Measurements from ENCODE around the gene SPSB2.
A peak's percentile ranks its signal among the peaks of the same experiment; 100 is the strongest.
"Not testable (repeated sequence)": the region's sequence is repeated elsewhere in the genome, so short reads cannot be mapped to it uniquely, and the experiment has no call there.

The SPSB2 gene

GRCh38 chr12:6866163-6866919, 6.8 kb downstream of the SPSB2 start:
- H3K4me1 ChIP-seq (ENCODE audit: control insufficient read depth, low read length): peaks cover 32% of the 10 kb centered on the region
- H4K20me1 ChIP-seq (ENCODE audit: control insufficient read depth, insufficient read depth, low read depth, low read length): peaks cover 20% of the 10 kb centered on the region
- H3F3A ChIP-seq (ENCODE audit: control insufficient read depth, insufficient read depth): peaks cover 23% of the 10 kb centered on the region
- no peaks in the 10 kb centered on the region for H3K9me3 ChIP-seq (ENCODE audit: control insufficient read depth, insufficient read depth, low read length)
- TF ChIP-seq CTCF (IDR thresholded peaks at IDR 0.05; ENCODE audit: low read depth, low read length, poor library complexity, severe bottlenecking) (no peak), EZH2phosphoT487 (IDR thresholded peaks at IDR 0.05; ENCODE audit: borderline replicate concordance, low read length) (no peak)
- H3K36me3 ChIP-seq (ENCODE audit: control insufficient read depth, low read length): peaks cover 90% of the 10 kb centered on the region
- H3K4me2 ChIP-seq (ENCODE audit: low read length): peak overlapping the region; percentile 88
- H3K79me2 ChIP-seq (ENCODE audit: control insufficient read depth, low read length): peaks cover 34% of the 10 kb centered on the region
- H3K27me3 ChIP-seq (ENCODE audit: control insufficient read depth, low read length): no peaks in the 10 kb centered on the region; the same call in 1 of the 2 replicates
- peak overlapping the region; percentile 99 for H3K4me3 ChIP-seq (ENCODE audit: low read length)
- no peak overlapping the region for H3K27ac ChIP-seq (ENCODE audit: low read depth, low read length)
- H3K9me2 ChIP-seq (replicated peaks; ENCODE audit: control insufficient read depth, low read length): no peaks in the 10 kb centered on the region

- not testable (repeated sequence) for H3K27ac ChIP-seq (ENCODE audit: low read depth, low read length); H3K27me3 ChIP-seq (ENCODE audit: control insufficient read depth, low read length); H3K9me2 ChIP-seq (replicated peaks; ENCODE audit: control insufficient read depth, low read length); H3K9me3 ChIP-seq (ENCODE audit: control insufficient read depth, insufficient read depth, low read length); H3K4me2 ChIP-seq (ENCODE audit: low read length); H3K4me3 ChIP-seq (ENCODE audit: low read length)
- H3K79me2 ChIP-seq (ENCODE audit: control insufficient read depth, low read length): peaks cover 34% of the 10 kb centered on the region
- peaks cover 15% of the 10 kb centered on the region for H3F3A ChIP-seq (ENCODE audit: control insufficient read depth, insufficient read depth)
- peaks cover 90% of the 10 kb centered on the region for H3K36me3 ChIP-seq (ENCODE audit: control insufficient read depth, low read length)
- H4K20me1 ChIP-seq (ENCODE audit: control insufficient read depth, insufficient read depth, low read depth, low read length): peaks cover 20% of the 10 kb centered on the region
- peaks cover 27% of the 10 kb centered on the region for H3K4me1 ChIP-seq (ENCODE audit: control insufficient read depth, low read length)
Measured at GRCh38 chr12:6865307-6865706, 7.8 kb downstream of the SPSB2 start.

GRCh38 chr12:6863586-6864321, 9.3 kb downstream of the SPSB2 start:
- Histone ChIP-seq H3K4me2 (ENCODE audit: low read length) (no peak overlapping the region), H3K4me3 (ENCODE audit: low read length) (no peak overlapping the region), H4K20me1 (ENCODE audit: control insufficient read depth, insufficient read depth, low read depth, low read length) (peaks cover 7% of the 10 kb centered on the region), H3K36me3 (ENCODE audit: control insufficient read depth, low read length) (peaks cover 87% of the 10 kb centered on the region), H3K4me1 (ENCODE audit: control insufficient read depth, low read length) (peaks cover 11% of the 10 kb centered on the region), H3K27me3 (ENCODE audit: control insufficient read depth, low read length) (no peaks in the 10 kb centered on the region; the same call in 1 of the 2 replicates), H3K9me3 (ENCODE audit: control insufficient read depth, insufficient read depth, low read length) (no peaks in the 10 kb centered on the region), H3F3A (ENCODE audit: control insufficient read depth, insufficient read depth) (peaks cover 4% of the 10 kb centered on the region), H3K79me2 (ENCODE audit: control insufficient read depth, low read length) (peaks cover 20% of the 10 kb centered on the region), H3K27ac (ENCODE audit: low read depth, low read length) (no peak overlapping the region), H3K9me2 (replicated peaks; ENCODE audit: control insufficient read depth, low read length) (no peaks in the 10 kb centered on the region)
- TF ChIP-seq CTCF (IDR thresholded peaks at IDR 0.05; ENCODE audit: low read depth, low read length, poor library complexity, severe bottlenecking) (no peak), EZH2phosphoT487 (IDR thresholded peaks at IDR 0.05; ENCODE audit: borderline replicate concordance, low read length) (no peak)

GRCh38 chr12:6863033-6863432, 10.1 kb downstream of the SPSB2 start:
- peaks cover 9% of the 10 kb centered on the region for H3K4me1 ChIP-seq (ENCODE audit: control insufficient read depth, low read length)
- TF ChIP-seq EZH2phosphoT487 (IDR thresholded peaks at IDR 0.05; ENCODE audit: borderline replicate concordance, low read length) (no peak), CTCF (IDR thresholded peaks at IDR 0.05; ENCODE audit: low read depth, low read length, poor library complexity, severe bottlenecking) (no peak)
- H3K4me2 ChIP-seq (ENCODE audit: low read length): no peak overlapping the region
- peaks cover 87% of the 10 kb centered on the region for H3K36me3 ChIP-seq (ENCODE audit: control insufficient read depth, low read length)
- H3K9me3 ChIP-seq (ENCODE audit: control insufficient read depth, insufficient read depth, low read length): no peaks in the 10 kb centered on the region
- no peak overlapping the region for H3K4me3 ChIP-seq (ENCODE audit: low read length)
- peaks cover 13% of the 10 kb centered on the region for H3K79me2 ChIP-seq (ENCODE audit: control insufficient read depth, low read length)
- no peaks in the 10 kb centered on the region for H3K27me3 ChIP-seq (ENCODE audit: control insufficient read depth, low read length)
- no peaks in the 10 kb centered on the region; the same call in 1 of the 2 replicates for H3F3A ChIP-seq (ENCODE audit: control insufficient read depth, insufficient read depth)
- H3K27ac ChIP-seq (ENCODE audit: low read depth, low read length): no peak overlapping the region
- H3K9me2 ChIP-seq (replicated peaks; ENCODE audit: control insufficient read depth, low read length): no peaks in the 10 kb centered on the region
- peaks cover under 1% of the 10 kb centered on the region; the same call in 1 of the 2 replicates for H4K20me1 ChIP-seq (ENCODE audit: control insufficient read depth, insufficient read depth, low read depth, low read length)
